Tibial nerve (tissue), 4 donors: ENCODE measurements around the gene ABHD3. TPM values are rescaled to one million over a fixed set of nuclear protein-coding genes. Genes with fewer than 3 reads are reported as not detected.

Source experiments
- DNase-seq, 2 donors: peaks; one replicate each; pipeline ENCODE4 v3.0.0-alpha.2; 2019; ENCODE audit warnings: low spot score in 2 of 2
- H3K27ac ChIP-seq, 4 donors: fragments of 200-600 bp; sonication (generic) in 3 of 4; one replicate each; pipeline ENCODE4 v1.5.1; 2017 to 2019; ENCODE audit warnings: mild to moderate bottlenecking in 1 of 4
- H3K27me3 ChIP-seq, 2 donors: fragments of 200-600 bp; sonication (generic) in 1 of 2; one replicate each; pipeline versions ENCODE4 v1.5.1 to v1.6.0; 2017 to 2019
- H3K36me3 ChIP-seq, 3 donors: fragments of 200-600 bp; sonication (generic); one replicate each; pipeline ENCODE4 v1.5.1; 2018 to 2019
- H3K4me1 ChIP-seq, 4 donors: fragments of 200-600 bp; sonication (generic) in 3 of 4; one replicate each; pipeline ENCODE4 v1.5.1; 2017 to 2019
- H3K4me3 ChIP-seq, 4 donors: fragments of 200-600 bp; sonication (generic) in 3 of 4; one replicate each; pipeline ENCODE4 v1.5.1; 2017 to 2019; ENCODE audit warnings: mild to moderate bottlenecking in 1 of 4, moderate library complexity in 1 of 4
- H3K9me3 ChIP-seq, 4 donors: fragments of 200-600 bp; sonication (generic) in 3 of 4; one replicate each; pipeline ENCODE4 v1.5.1; 2017 to 2019
- EP300 ChIP-seq, 2 donors: sonication (generic); formaldehyde crosslinking; IDR thresholded peaks; one replicate each; pipeline ENCODE4 v1.6.1; 2017; ENCODE audit warnings: antibody characterized with exemption in 2 of 2, mild to moderate bottlenecking in 1 of 2
- POLR2A ChIP-seq, 2 donors: fragments of 450-650 bp; IDR thresholded peaks; one replicate each; pipeline ENCODE4 v1.6.1; 2017; ENCODE audit warnings: antibody characterized with exemption in 2 of 2, mild to moderate bottlenecking in 2 of 2, moderate library complexity in 2 of 2
- WGBS, 2 donors: methylation state at CpG; one replicate each; pipeline ENCODE4 v1.1.5; 2018; 5-methylcytosine and 5-hydroxymethylcytosine counted together
- total RNA-seq, 4 donors: library from RNA; depleted of rRNA; stranded (reverse); fragments of >200 nt; gene quantifications; one replicate each; pipeline ENCODE4 v1.1.0, GENCODE V29; 2016
- TF ChIP-seq, protein P1 (sequence below), 5 experiments: fragments of 200-600 bp in 3 of 5; fragments of 450-650 bp in 2 of 5; sonication (generic) in 3 of 5; IDR thresholded peaks; one replicate each; pipeline ENCODE4 v1.5.1; 2016 to 2019; ENCODE audit warnings: antibody characterized with exemption in 5 of 5, mild to moderate bottlenecking in 3 of 5, moderate library complexity in 2 of 5

ABHD3 gene
- total RNA-seq, result 10 to 100 TPM in 3 of 4 donors, 1 to 10 TPM in 1; 8.6 to 15.7 (median 12.8) TPM

- Histone ChIP-seq H3K27me3 (no peaks in the 10 kb centered on the region), H3K4me3 (peak within 1 kb of the TSS; percentile 65 to 96 (median 78)), H3K36me3 (peaks cover 0 to 14% (median 0%) of the 10 kb centered on the region in 3 donors), H3K27ac (peak within 1 kb of the TSS; percentile 67 to 94 (median 88)), H3K9me3 (peaks cover 0 to 7% (median 0%) of the 10 kb centered on the region in 4 donors), H3K4me1 (peaks cover 0 to 15% (median 0%) of the 10 kb centered on the region in 4 donors)
- 8 to 19% methylated on average over 7 to 10 of the region's 60 CpGs for WGBS, 2 donors
- TF ChIP-seq EP300 (IDR thresholded peaks at IDR 0.05) (peak; percentile 62 to 87), POLR2A (IDR thresholded peaks at IDR 0.05) (peak; percentile 58 to 96)
- TF ChIP-seq, protein P1, sequence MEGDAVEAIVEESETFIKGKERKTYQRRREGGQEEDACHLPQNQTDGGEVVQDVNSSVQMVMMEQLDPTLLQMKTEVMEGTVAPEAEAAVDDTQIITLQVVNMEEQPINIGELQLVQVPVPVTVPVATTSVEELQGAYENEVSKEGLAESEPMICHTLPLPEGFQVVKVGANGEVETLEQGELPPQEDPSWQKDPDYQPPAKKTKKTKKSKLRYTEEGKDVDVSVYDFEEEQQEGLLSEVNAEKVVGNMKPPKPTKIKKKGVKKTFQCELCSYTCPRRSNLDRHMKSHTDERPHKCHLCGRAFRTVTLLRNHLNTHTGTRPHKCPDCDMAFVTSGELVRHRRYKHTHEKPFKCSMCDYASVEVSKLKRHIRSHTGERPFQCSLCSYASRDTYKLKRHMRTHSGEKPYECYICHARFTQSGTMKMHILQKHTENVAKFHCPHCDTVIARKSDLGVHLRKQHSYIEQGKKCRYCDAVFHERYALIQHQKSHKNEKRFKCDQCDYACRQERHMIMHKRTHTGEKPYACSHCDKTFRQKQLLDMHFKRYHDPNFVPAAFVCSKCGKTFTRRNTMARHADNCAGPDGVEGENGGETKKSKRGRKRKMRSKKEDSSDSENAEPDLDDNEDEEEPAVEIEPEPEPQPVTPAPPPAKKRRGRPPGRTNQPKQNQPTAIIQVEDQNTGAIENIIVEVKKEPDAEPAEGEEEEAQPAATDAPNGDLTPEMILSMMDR (IDR thresholded peaks at IDR 0.05), result peak; percentile 39 to 85 (median 40)
- DNase-seq, result peak; percentile 83 to 84
Measured at GRCh38 chr18:21704603-21705364, at the start of gene ABHD3. Gene ABHD3, minus strand, starts transcription at chr18:21704774. Its CDS starts 109 bp downstream, at chr18:21704665.

- 89 to 95% methylated on average over 2 of the region's 2 CpGs for WGBS, 2 donors
- Histone ChIP-seq H3K27me3 (no peaks in the 10 kb centered on the region), H3K27ac (no peak overlapping the region), H3K9me3 (no peaks in the 10 kb centered on the region), H3K4me3 (no peak overlapping the region), H3K36me3 (no peaks in the 10 kb centered on the region), H3K4me1 (peaks cover 0 to 56% (median 6%) of the 10 kb centered on the region in 4 donors)
- no peak for DNase-seq
- TF ChIP-seq EP300 (IDR thresholded peaks at IDR 0.05) (no peak), POLR2A (IDR thresholded peaks at IDR 0.05) (no peak)
Measured at GRCh38 chr18:21747764-21748693, 43.5 kb upstream of the ABHD3 start.

DNA sequence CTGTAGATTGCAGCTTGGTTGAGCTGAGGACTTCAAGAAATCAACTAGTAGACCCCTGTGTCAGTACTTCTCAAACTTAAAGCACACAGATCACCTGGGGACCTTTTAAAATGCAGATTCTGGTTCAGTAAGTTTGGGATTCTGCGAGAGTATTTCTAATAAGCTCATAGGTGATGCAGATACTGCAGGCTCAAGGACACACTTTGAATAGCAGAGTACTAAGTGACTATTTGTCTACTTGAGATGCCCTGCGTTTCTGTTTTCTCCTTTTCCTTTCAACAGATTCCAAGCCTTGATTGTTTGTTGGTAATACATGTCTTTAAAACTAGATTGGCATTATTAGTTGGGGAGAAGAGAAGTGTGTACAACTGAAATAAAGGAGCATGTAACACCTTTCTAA lies 42.7 kb upstream of the ABHD3 start:
- no peak overlapping the region for H3K4me3 ChIP-seq
- H3K27ac ChIP-seq, result no peak overlapping the region
- H3K27me3 ChIP-seq, result no peaks in the 10 kb centered on the region
- no peaks in the 10 kb centered on the region for H3K9me3 ChIP-seq
- H3K4me1 ChIP-seq, result peaks cover 0 to 64% (median 6%) of the 10 kb centered on the region in 4 donors
- no peaks in the 10 kb centered on the region for H3K36me3 ChIP-seq
- DNase-seq, result no peak
- 67 to 76% methylated on average over 2 of the region's 2 CpGs for WGBS, 2 donors
- no peak for TF ChIP-seq POLR2A (IDR thresholded peaks at IDR 0.05)
- TF ChIP-seq, protein P1 (IDR thresholded peaks at IDR 0.05), result no peak
- TF ChIP-seq EP300 (IDR thresholded peaks at IDR 0.05), result no peak

- Histone ChIP-seq H3K9me3 (no peaks in the 10 kb centered on the region), H3K27ac (no peak overlapping the region), H3K4me1 (peaks cover 0 to 59% (median 6%) of the 10 kb centered on the region in 4 donors), H3K36me3 (no peaks in the 10 kb centered on the region), H3K4me3 (no peak overlapping the region), H3K27me3 (no peaks in the 10 kb centered on the region)
- no peak for DNase-seq
- TF ChIP-seq POLR2A (IDR thresholded peaks at IDR 0.05) (no peak), EP300 (IDR thresholded peaks at IDR 0.05) (no peak)
- TF ChIP-seq, protein P1 (IDR thresholded peaks at IDR 0.05), result no peak
- WGBS, 2 donors, result 92 to 93% methylated on average over 5 of the region's 5 CpGs
Measured at GRCh38 chr18:21745231-21745630, 40.7 kb upstream of the ABHD3 start.

DNA sequence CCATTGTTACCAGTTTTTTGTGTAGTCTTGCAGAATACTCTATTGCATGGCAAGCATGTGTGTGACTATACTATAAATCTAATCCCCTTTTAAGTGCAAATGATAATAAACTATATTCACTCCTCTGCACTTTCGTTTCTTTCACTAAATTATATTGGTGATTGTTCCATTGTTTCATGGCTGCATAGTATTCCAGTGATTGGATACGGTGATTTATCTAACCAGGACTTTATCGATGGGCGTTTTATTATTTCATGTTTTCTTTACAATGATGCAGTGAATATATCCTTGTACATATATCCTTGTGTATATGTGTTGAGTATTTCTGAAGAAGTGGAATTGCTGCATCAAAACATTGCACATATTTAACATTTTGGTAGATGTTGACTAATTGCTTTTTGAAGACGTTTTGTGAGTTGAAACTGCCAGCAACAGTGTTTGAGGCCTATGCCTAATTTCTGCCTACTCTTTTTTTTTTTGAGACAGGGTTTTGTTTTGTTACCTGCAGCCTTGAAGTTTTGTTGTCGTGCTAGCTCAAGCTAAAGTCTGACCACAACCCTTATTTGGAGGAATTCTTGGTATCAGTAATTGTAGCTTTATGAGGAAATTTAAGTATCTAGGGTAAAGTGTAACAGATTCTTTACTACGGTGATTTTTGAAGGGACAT lies 38.7 kb upstream of the ABHD3 start:
- WGBS, 2 donors, result 81 to 85% methylated on average over 7 of the region's 7 CpGs
- TF ChIP-seq POLR2A (IDR thresholded peaks at IDR 0.05) (no peak), EP300 (IDR thresholded peaks at IDR 0.05) (no peak)
- TF ChIP-seq, protein P1 (IDR thresholded peaks at IDR 0.05), result no peak
- Histone ChIP-seq H3K9me3 (no peaks in the 10 kb centered on the region), H3K27ac (no peak overlapping the region), H3K27me3 (no peaks in the 10 kb centered on the region), H3K36me3 (no peaks in the 10 kb centered on the region), H3K4me1 (peaks cover 0 to 68% (median 6%) of the 10 kb centered on the region in 4 donors), H3K4me3 (no peak overlapping the region)
- no peak for DNase-seq
